Hepatocyte (in vitro differentiated cells): ENCODE results near the gene NOP56. TPM values are rescaled to one million over a fixed set of nuclear protein-coding genes. Genes with fewer than 3 reads are reported as not detected.

Experiments used
- DNase-seq: peaks from one replicate; pipeline ENCODE4 v3.0.0-alpha.2; 2016; ENCODE audit warnings: low spot score
- H2AFZ ChIP-seq: fragments of 200-600 bp; sonication (generic); 2 replicates; pipeline ENCODE4 v1.6.0; 2016; ENCODE audit warnings: antibody characterized with exemption, mild to moderate bottlenecking
- H3K27ac ChIP-seq: fragments of 200-600 bp; sonication (generic); 2 replicates; pipeline ENCODE4 v1.5.1; 2016; ENCODE audit warnings: mild to moderate bottlenecking
- H3K27me3 ChIP-seq: fragments of 200-600 bp; sonication (generic); 2 replicates; pipeline ENCODE4 v1.6.1; 2016
- H3K36me3 ChIP-seq: fragments of 200-600 bp; sonication (generic); replicated peaks from 2 replicates; pipeline ENCODE4 v1.5.1; 2016; ENCODE audit warnings: low read depth; ENCODE audit not compliant: insufficient read depth
- H3K4me1 ChIP-seq: fragments of 200-600 bp; sonication (generic); 2 replicates; pipeline ENCODE4 v1.5.1; 2016; ENCODE audit warnings: mild to moderate bottlenecking, moderate library complexity; ENCODE audit not compliant: insufficient read depth
- H3K4me2 ChIP-seq: fragments of 200-600 bp; sonication (generic); 2 replicates; pipeline ENCODE4 v1.6.0; 2016
- H3K4me3 ChIP-seq: fragments of 200-600 bp; sonication (generic); 2 replicates; pipeline ENCODE4 v1.5.1; 2016; ENCODE audit warnings: mild to moderate bottlenecking
- H3K79me2 ChIP-seq: fragments of 200-600 bp; sonication (generic); 2 replicates; pipeline ENCODE4 v1.6.0; 2017; ENCODE audit warnings: mild to moderate bottlenecking
- H3K9me2 ChIP-seq: fragments of 200-600 bp; sonication (generic); replicated peaks from 2 replicates; pipeline ENCODE4 v1.6.0; 2017; ENCODE audit warnings: mild to moderate bottlenecking; ENCODE audit not compliant: insufficient read depth
- H3K9me3 ChIP-seq: fragments of 200-600 bp; sonication (generic); 2 replicates; pipeline ENCODE4 v1.5.1; 2016; ENCODE audit warnings: low read depth, mild to moderate bottlenecking
- H4K20me1 ChIP-seq: fragments of 200-600 bp; sonication (generic); 2 replicates; pipeline ENCODE4 v1.6.0; 2016; ENCODE audit warnings: mild to moderate bottlenecking; ENCODE audit not compliant: insufficient read depth, poor library complexity, severe bottlenecking
- CTCF ChIP-seq: fragments of 200-600 bp; sonication (generic); IDR thresholded peaks from 2 replicates; pipeline ENCODE4 v1.5.1; 2016; ENCODE audit warnings: antibody characterized with exemption, mild to moderate bottlenecking; ENCODE audit not compliant: poor library complexity
- EZH2 ChIP-seq: fragments of 200-600 bp; sonication (generic); IDR thresholded peaks from 2 replicates; pipeline ENCODE4 v1.6.1; 2016; ENCODE audit warnings: antibody characterized with exemption, mild to moderate bottlenecking, borderline replicate concordance
- EZH2phosphoT487 ChIP-seq: fragments of 200-600 bp; sonication (generic); IDR thresholded peaks from one replicate; pipeline ENCODE4 v1.6.1; 2018; ENCODE audit warnings: antibody characterized with exemption, mild to moderate bottlenecking, low read depth, moderate library complexity; ENCODE audit not compliant: unreplicated experiment, severe bottlenecking
- WGBS: methylation state at CpG from one replicate; pipeline ENCODE4 v1.1.6; 2016; ENCODE audit warnings: low lambda C conversion rate; ENCODE audit errors: missing lambda C conversion rate; 5-methylcytosine and 5-hydroxymethylcytosine counted together
- polyA plus RNA-seq: library from polyadenylated mRNA; unstranded; fragments of >200 nt; fragmentation: Nextera tagmentation; extraction: Ambion mirVana; gene quantifications from 2 replicates; pipeline ENCODE4 v1.2.1, GENCODE V29; 2016
- total RNA-seq: library from RNA; depleted of rRNA; stranded (reverse); fragments of >200 nt; gene quantifications from 2 replicates; pipeline ENCODE4 v1.2.3, GENCODE V29; 2014

The NOP56 gene
- total and polyA plus RNA-seq, 2 experiments from 2014 or later = 102 to 192 TPM

GRCh38 chr20:2657241-2657640, 4.8 kb downstream of the NOP56 start:
- Histone ChIP-seq H3K4me1 (peaks cover 8% of the 10 kb centered on the region), H3K27me3 (no peaks in the 10 kb centered on the region), H3K27ac (no peak overlapping the region), H3K4me3 (no peak overlapping the region), H3K36me3 (peaks cover 7% of the 10 kb centered on the region), H3K4me2 (no peak overlapping the region), H3K79me2 (peaks cover 35% of the 10 kb centered on the region), H3K9me2 (no peaks in the 10 kb centered on the region), H3K9me3 (no peaks in the 10 kb centered on the region), H4K20me1 (peaks cover 16% of the 10 kb centered on the region), H2AFZ (no peak overlapping the region)
- TF ChIP-seq CTCF = no peak
- TF ChIP-seq EZH2 = no peak
- no peak for TF ChIP-seq EZH2phosphoT487
- WGBS = 88% methylated on average over 5 of the region's 5 CpGs
- DNase-seq = no peak

GRCh38 chr20:2657674-2658073, 5.2 kb downstream of the NOP56 start:
- peaks cover 7% of the 10 kb centered on the region for H3K36me3 ChIP-seq
- WGBS = 99% methylated on average over 5 of the region's 5 CpGs
- no peak overlapping the region for H2AFZ ChIP-seq
- H3K9me2 ChIP-seq = no peaks in the 10 kb centered on the region
- no peaks in the 10 kb centered on the region for H3K27me3 ChIP-seq
- no peak for TF ChIP-seq EZH2
- peaks cover 16% of the 10 kb centered on the region for H4K20me1 ChIP-seq
- peaks cover 8% of the 10 kb centered on the region for H3K4me1 ChIP-seq
- H3K9me3 ChIP-seq = no peaks in the 10 kb centered on the region
- DNase-seq = no peak
- no peak overlapping the region for H3K4me2 ChIP-seq
- no peak overlapping the region for H3K27ac ChIP-seq
- peaks cover 37% of the 10 kb centered on the region for H3K79me2 ChIP-seq
- no peak overlapping the region for H3K4me3 ChIP-seq

GRCh38 chr20:2658414-2659354, 6.3 kb downstream of the NOP56 start:
- Histone ChIP-seq H3K4me2 (no peak overlapping the region), H3K27me3 (no peaks in the 10 kb centered on the region), H3K9me2 (no peaks in the 10 kb centered on the region), H3K4me1 (peaks cover 11% of the 10 kb centered on the region), H3K36me3 (peaks cover 7% of the 10 kb centered on the region), H4K20me1 (peaks cover 11% of the 10 kb centered on the region), H2AFZ (no peak overlapping the region), H3K79me2 (peaks cover 37% of the 10 kb centered on the region), H3K4me3 (no peak overlapping the region), H3K27ac (no peak overlapping the region), H3K9me3 (no peaks in the 10 kb centered on the region)
- no peak for DNase-seq
- WGBS = 88% methylated on average over 13 of the region's 13 CpGs
- TF ChIP-seq EZH2 (no peak), CTCF (no peak), EZH2phosphoT487 (no peak)

- no peak overlapping the region for H3K27ac ChIP-seq
- peaks cover 30% of the 10 kb centered on the region for H3K79me2 ChIP-seq
- DNase-seq = no peak
- no peak overlapping the region for H3K4me3 ChIP-seq
- H3K27me3 ChIP-seq = no peaks in the 10 kb centered on the region
- no peaks in the 10 kb centered on the region for H3K9me2 ChIP-seq
- H3K9me3 ChIP-seq = no peaks in the 10 kb centered on the region
- no peak overlapping the region for H2AFZ ChIP-seq
- no peak overlapping the region for H3K4me2 ChIP-seq
- WGBS = 89% methylated on average over 10 of the region's 10 CpGs
- peaks cover 6% of the 10 kb centered on the region for H3K4me1 ChIP-seq
- H4K20me1 ChIP-seq = peaks cover 2% of the 10 kb centered on the region
- peaks cover 4% of the 10 kb centered on the region for H3K36me3 ChIP-seq
- TF ChIP-seq CTCF (no peak), EZH2 (no peak), EZH2phosphoT487 (no peak)
Measured at GRCh38 chr20:2659547-2659946, 7.1 kb downstream of the NOP56 start.
